GM18519 (cell line): ENCODE data around the gene ASPSCR1.

Experiments used
- ATAC-seq: cut with Tn5 transposase; IDR thresholded peaks from one replicate; pipeline ENCODE4 v1.9.1; 2021; ENCODE audit warnings: mild to moderate bottlenecking, moderate library complexity; ENCODE audit not compliant: unreplicated experiment, low FRiP score

The ASPSCR1 gene

DNA sequence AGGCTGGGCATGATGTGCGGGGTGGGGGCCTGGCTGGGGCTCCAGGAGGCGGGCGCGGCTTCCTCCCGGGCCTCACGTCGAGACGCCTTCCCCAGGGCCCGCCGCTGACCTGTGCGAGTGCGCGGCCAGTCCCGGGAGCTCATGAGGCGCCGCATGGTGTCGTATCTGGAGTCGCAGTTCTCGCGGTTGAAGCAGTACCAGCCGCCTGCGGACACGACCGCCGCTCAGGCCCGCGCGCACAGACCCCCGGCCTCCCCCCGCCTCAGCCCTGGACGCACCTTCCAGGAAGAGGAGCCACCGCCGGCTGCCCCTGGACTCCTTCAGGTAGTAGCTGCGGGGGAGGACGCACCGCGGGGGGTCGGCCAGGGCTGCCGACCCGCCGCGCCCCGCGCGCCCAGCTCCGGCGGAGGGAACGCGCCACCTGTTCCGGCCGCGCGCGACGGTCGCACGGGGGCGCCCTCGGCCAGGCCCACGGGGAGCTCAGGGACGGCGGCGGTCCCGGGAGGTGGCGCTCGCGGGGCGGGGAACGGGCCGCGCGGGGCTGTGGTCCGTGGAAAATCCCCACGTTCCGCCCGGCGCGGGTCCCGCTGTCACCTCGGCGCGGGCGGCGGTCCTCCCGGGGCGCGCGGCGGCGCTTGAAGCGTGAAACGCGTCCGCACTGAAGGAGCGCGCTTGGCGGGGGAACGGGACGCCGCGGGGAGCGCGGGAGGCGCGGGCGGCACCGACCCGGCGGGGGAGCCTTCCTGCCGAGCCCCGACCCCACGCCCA is 17.9 kb upstream of the ASPSCR1 start:
- ATAC-seq, result no peak

DNA sequence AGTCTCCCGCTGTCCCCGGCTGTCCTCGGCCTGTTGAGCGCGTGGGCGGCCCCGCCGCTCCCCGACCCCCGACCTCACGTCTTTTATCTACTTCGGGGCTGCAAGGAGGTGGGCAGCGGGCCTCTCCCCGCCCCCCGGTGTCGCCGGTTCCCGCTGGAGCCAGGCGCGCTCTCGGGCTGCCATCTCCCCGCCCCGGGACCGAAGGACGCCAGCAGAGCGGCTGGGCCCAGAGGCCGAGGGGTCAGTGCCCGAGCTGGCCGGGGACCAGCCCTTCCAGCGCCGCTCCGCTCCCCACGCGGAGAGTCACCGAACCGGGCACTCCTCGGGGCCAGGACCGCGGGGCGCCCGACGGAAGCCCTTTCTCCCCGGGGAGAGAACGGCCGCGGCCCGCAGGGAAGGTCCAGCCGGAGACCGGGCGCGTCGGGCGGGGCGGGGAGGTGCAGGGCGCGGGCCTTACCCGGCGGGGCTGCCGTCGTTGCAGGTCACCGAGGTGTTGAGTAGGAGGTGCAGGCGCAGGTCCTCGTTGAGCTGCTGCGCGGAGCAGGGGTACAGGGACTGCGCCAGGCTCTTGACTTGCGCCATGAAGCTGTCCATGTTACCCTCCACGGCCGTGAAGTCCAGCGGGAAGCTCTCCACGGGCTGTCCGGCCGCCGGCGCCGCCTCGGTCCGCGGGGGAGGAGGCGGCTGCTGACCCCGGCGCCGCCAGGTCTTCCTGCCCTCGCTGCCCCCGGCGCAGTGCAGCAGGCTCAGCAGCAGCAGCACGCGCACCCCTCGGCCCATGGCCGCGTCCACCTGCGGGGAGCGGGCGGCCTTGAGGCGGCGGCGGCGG is 17.1 kb upstream of the ASPSCR1 start:
- ATAC-seq, result no peak

DNA sequence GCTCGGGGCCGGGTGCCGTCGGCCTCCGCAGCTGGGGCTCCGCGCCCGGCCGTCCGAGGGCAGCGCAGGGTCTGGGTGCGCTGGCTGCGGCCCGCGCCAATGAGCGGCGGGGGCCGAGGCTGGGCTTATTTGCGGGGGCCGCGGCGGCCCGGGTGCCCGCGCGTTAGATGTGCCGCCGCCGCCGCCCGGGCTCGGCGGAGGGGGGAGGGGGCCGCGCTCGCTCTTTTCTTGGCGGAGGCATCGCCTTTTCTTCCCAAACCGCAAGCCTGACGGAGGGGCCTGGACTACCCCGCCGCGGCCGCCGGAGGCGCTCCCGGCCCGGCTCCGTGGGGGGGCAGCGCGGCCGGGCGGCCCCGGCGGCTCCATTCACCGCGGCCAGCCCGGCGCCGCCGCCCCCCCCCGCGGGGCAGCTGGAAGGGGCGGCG is 16.3 kb upstream of the ASPSCR1 start, which contains the start of gene NOTUM:
Gene NOTUM (minus strand): TSS at position 101 of the 425 bp plus-strand sequence. CDS start 278 bp downstream, outside the sequence.
- ATAC-seq, result no peak

DNA sequence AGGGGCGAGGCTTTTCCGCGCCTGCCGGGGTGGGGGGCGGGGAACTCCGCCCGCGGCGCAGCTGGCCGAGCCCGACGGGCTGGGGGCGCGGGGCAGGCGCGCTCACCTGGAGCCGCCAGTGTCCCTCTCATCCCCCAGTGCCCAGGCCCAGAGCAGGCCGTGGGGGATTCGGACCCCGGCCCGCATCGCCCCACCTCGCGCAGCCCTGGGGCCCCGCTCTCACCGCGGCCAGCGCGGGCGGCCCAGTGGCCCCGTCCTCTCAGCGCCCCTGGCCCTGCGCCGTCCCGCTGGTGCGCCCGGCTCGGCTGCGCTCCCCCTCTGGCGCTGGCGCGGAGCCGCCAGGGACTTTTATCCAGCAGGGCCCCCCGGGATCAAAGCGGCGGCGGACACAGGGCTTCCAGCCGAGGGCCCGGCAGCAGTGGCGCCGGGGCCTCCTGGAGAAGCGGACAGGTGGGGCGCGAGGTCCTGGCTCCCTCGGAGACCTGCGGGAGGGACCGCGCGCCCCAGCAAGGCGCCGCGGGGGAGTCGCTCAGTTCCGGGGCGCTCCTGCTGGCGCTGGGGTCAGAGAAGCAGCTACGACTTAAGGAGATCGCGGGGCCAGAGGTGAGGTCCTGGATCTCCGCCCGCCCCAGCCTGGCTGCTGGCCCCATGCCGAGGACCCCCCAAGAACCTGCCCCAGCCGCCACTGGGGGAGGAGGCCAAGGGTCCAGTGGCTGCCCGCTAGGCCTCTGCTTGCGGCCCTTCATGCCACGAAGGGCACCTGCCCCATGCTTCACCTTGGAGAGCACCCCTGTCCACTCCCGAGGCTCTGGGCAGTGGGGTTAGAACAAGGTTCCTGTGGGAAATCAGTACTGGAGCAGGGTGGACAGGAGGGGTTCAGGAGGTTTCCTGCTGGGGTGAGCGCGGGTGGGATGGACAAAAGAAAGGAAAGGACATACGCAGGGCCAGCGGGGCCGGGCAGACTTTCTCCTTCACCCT is 15.6 kb upstream of the ASPSCR1 start:
- no peak for ATAC-seq

DNA sequence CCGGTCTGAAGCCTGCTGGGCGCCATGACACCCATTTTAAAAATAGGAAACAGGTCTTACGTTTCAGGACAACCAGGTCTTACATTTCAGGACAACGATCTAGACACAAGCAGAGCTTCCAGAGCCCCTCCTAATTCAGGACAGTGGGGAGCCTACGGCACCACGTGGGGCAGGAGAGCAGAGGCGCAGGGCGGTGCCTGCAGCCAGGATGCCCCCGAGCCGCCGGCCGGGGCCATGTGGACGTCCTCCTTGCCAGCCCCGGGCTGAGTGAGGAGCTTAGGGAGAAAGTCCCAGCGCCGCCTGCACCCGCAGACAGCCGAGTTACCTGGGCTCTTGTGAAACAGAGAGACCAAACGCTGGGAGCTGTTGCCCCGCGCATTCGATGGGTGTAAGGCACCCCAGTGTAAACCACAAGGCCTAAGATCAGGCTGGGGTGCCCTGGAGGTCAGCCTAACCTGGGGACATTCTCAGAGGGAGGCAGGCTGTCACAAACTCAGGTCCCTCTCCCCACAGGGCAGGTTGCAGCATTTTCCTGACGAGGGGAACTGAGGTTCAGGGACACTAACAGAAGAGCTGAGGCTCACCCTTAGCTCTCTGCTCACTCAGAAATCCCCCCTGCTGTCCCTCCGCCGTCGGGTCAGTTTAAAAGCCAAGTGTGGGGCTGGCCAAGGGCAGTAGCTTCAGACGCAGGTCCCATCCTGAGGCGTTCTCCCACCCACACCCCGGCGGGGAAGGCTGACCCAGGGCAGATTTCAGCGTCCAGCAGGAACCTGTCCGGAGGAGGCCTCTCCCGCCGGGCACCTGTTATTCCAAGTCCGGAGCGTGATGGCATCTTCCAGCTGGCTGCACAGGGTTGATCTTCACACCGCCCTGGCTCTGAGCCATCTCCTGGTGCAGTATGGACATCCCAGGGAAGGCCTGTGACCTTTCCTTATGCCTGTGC is 14.7 kb upstream of the ASPSCR1 start:
- ATAC-seq, result no peak

DNA sequence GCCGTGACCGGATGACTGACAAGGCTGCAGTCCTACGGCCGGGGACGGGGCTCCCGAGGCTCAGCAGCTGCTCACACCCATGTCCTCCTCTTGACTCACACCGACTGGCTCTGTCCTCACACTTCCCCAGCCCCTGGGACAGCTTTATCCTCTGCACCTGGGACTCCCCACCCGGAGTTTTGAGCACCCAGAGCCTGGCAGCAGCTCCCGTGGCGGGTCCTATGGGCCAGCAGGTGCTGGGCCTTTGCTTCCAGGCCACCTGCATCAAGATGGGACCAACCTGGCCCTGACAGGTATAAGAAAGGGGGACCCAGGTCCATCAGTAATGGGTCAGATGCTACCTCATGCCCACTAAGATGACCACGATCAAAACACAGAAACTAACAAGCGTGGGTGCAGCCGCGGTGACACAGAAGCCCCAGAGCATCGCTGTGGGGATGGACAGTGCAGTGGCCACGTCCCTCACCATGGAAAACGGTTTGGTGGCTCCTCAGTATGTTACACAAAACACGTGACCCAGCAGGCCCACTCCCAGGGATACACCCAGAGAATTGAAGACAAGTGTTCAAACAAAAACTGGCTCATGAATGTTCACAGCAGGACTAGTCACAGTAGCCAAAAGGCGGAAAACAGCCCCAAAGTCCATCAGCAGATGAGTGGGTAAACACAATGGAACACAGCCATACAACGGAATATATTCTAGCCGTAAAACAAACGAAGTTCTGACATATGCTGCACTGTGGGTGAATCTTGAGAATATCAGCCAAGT is 13.2 kb upstream of the ASPSCR1 start:
- no peak for ATAC-seq

DNA sequence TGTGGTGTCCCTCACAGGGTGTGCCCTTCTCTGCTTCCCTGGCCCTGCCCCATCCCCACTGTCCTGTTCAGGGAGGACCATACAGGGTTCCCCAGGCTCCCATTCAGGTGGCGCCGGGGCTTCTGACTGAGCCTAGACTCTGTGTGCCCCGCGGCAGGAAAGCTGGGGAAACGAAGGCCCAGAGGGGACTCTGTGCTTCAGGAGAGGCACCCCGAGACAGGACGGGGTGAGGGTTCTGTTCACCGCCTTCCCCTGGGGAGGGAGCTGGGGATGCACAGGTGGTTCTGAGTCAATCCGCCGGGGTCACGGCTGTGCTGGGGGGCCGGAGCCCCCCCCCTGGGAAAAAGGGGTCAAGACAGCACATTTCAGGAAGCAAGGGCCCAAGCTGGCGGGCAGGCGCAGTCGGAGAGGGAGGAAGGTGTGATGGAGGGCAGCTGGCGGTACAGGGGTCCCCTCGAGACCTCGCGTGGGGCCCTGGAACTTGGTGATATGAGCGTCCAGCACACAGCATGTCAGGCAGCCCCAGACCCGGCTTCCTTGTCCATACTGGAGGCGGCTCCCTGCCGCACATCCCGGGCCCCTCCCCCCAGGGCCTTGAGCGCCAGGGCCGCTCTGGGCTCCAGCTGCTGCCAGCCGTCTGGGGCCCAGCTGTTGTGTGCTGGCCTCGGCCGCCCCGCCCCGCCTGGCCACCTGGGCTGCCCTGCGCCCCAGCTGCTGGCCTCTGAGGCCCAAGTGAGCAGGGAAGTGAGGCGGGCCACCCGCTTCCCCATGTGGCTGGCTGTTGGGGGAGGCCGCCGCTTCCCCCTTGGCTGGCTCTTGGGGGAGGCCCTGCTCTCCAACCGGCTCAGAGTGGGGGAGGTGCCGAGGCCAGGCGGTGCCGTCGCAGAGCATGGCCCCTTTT is 10.8 kb upstream of the ASPSCR1 start:
- ATAC-seq, result no peak

DNA sequence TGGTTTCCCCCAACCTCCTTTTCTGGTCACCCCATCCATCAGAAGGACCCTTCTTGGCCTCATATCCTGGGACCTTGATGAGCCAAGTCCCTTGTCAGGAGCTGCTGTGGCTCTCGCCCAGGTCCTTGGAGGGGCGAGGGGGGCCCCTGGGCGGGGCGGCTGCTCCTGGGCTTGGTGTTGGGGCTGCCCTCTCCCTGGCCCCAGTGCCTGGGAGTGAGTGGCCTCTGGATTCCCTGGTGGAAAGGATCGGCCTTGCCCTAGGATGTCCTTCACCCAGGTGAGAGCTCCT is 10.2 kb upstream of the ASPSCR1 start:
- no peak for ATAC-seq

DNA sequence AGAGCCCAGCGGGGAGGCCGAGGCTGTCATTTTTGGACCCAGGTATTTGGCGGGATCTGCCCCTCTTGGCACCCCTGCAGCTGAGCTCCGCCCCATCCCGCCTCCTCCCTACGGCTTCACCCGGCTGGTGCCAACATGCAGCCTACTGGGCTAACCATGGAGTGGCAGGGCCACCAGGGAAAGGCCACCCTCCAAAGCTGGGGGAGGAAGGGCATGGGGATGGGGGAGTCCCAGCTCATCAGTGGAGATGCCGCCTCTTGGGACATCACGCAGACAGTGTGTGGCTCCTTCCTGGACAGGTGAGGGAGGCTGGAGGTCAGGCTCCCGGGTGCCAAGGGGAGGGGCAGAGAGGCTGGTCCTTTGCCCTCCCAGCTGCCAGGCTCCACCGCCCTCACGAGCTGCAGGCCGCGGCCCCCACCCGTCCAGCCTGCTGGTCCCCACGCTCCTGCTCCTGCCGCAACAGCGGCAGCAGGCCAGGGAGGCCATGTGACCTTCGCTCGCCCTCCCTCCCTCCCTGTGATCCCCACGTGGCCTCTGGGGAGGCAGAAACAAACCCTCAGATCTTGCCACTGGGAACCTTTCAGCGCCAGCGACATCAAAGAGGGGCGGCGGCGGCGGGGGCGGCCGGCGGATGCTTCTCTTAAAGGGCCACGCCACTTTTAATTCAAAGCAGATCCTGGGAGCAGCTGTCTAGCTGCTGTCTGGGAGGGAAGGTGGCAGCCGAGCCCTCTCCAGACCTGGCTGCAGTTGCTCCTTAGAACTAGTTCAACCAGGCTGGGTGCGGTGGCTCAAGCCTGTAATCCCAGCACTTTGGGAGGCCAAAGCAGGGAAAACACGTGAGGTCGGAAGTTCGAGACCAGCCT is 9.7 kb upstream of the ASPSCR1 start:
- no peak for ATAC-seq

DNA sequence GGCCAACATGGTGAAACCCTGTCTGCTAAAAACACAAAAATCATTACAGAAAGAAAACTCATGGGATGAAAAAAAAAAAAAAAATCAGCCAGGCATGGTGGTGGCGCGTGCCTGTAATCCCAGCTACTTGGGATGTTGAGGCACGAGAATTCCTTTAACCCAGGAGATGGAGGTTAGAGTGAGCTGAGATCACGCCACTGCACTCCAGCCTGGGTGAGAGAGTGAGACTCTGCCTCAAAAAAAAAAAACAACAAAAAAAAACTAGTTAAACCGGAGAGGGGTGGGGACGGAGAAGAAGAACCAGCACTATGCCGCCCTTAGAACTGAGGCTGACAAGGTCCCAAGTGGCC is 9.1 kb upstream of the ASPSCR1 start:
- no peak for ATAC-seq

DNA sequence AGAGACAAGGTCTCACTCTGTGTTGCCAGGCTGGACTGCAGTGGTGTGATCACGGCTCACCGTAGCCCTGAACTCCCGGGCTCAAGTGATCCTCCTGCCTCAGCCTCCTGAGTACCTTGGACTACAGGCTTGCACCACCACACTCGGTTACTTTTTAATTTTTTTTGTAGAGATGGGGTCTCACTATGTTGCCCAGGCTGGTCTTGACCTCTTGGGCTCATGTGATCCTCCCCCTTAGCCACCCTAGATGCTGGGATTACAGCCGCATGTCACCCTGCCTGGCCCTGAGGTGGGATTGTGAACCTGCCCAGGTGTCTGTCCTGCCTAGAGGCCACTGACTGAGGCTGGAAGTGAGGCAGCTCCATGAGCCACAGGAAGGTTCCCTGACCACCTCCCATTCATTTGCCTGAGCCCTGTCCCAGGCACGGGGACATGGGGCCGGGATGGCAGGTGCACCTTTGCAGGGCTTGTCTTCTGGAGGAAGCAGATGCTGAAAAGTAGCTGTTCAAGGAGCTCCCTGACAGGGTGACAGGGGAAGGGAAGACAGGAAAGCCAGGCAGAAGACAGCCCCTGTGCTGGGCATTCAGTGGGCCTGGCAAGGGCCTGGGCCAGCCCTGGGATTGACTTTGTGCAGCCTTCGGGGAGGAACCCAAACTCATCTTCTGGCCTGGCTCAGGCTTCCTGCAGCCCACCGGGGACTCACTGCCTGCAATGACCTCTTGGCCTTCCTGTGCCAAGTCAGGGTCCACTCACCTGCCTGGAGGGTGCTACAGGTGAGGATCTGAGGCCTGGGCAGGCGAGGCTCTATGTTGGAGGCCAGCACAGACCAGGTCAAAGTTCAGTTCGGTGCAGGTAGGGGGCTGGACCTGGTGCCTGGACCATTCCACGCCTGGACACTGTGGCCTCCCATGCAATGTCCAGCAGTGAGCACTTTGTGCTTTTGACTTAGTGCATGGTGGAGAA is 8.3 kb upstream of the ASPSCR1 start:
- ATAC-seq, result no peak

DNA sequence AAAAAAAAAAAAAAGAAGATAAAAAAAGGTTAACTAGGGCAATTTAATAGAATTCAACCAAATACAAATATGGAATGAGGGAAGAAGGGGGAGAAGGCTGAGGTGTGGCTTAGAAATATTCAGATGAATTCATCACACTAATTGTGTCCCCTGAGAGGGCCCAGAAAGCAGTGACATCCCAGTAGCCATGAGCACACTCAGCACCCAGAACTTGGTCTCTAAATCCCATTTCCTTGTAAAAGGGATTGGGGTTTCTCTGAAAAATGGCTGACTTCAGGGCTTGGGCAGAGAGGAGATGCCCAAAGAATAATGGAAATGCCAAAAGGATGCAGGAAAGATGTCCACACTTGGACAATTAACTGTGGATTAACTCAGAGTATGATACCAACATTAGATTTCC is 4.0 kb upstream of the ASPSCR1 start:
- ATAC-seq, result no peak

DNA sequence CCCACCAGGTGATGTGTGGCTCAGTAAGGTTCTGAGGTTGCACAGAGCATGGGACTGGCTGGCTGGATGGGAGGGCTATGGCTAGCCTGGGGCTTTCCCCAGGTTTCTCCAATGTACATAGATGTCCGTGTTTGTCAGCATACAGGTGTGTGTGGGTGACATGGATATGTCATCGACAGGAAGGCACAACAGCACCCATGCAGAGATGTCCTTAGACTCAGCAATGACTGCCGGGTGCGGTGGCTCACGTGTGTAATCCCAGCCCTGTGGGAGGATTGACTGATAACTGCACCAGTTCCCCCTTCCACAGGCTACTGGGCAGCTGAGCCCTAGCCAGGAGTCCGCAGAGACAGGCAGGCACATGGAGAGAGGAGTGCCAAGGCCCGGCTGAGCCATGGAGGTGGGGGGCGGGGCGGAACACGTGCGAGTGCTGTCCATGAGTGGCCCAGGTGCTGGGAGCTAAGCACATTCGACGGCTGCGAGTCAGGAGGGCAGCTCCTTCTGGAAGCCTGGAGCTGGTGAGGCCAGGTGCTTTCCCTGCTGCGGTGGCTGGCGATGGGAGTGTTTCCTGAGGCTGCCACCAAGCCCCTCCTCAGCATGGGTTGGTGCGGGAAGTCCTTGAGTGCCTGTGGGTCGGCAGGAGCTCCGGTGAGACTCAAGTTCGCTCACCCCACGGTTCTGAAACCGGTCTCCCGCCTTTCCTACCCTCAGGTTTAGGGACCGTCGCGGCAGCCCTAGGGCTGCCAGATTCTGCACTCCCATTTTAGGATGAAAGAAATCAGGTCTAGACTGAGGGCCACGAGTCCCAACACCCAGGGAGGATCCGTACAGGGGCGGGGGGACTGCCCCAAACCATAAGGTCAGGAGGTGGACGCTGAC is 858 bp upstream of the ASPSCR1 start:
- ATAC-seq, result no peak

DNA sequence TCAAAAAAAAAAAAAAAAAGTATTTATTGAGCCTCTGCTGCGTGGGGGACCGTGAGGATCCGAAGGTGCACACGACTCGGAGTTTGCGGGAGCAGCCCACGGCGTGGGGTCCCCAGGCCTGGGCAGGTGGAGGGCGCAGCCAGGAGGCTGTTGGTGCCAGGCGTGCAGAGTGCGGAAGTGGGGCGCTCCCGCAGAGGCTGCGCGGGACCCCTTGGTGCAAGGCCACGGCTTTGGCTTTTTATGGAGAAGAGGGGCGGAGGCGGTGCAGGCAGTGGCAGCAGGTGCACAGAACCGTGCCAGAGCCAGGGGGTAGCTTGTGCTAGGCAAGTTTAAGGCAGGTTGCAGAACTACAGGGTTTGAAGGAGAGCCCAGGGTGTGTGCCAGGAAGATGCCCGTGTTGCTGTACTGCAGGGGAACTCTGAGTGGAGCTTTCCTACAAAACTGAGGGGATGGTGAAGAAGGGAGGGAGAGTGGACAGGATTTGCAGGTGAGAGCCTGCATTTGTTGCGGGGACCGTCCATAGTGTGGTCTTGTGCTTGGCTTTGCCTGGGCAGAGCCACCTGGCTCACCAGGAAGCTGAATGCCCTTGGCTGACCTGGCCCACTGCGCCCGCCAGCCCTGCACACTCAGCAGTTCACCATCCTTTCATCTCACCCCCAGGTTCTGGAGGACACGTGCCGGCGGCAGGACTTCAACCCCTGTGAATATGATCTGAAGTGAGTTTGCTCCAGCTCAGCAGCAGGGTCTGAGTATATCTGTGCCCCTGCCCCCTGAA is 1.3 kb downstream of the ASPSCR1 start:
- ATAC-seq, result no peak
